Neural crest cell (in vitro differentiated cells): ENCODE measurements around the gene NETO1. TPM values are rescaled to one million over a fixed set of nuclear protein-coding genes. Genes with fewer than 3 reads are reported as not detected.

Experiments used
- DNase-seq: peaks from one replicate; pipeline ENCODE4 v3.0.0; 2021; ENCODE audit warnings: low read depth, mixed read lengths, low spot score
- H3K27ac Mint-ChIP-seq: one replicate; pipeline ENCODE4 v1.8.0; 2021; ENCODE audit warnings: mild to moderate bottlenecking, mixed read lengths; ENCODE audit not compliant: unreplicated experiment
- H3K27me3 Mint-ChIP-seq: 2 replicates; pipeline ENCODE4 v1.8.0; 2021; ENCODE audit warnings: low read depth, mild to moderate bottlenecking, mixed read lengths
- H3K36me3 Mint-ChIP-seq: 2 replicates; pipeline ENCODE4 v1.8.0; 2021; ENCODE audit warnings: low read depth, mild to moderate bottlenecking, mixed read lengths
- H3K4me1 Mint-ChIP-seq: 2 replicates; pipeline ENCODE4 v1.8.0; 2021; ENCODE audit warnings: mixed read lengths
- H3K4me3 Mint-ChIP-seq: one replicate; pipeline ENCODE4 v1.8.0; 2021; ENCODE audit warnings: mild to moderate bottlenecking, mixed read lengths
- H3K9me3 Mint-ChIP-seq: 2 replicates; pipeline ENCODE4 v1.8.0; 2021; ENCODE audit warnings: mixed read lengths
- CTCF ChIP-seq: fragments of 200-600 bp; sonication (generic); conservative IDR thresholded peaks from 2 replicates; pipeline ENCODE4 v1.5.0; 2021; ENCODE audit warnings: antibody characterized with exemption, mild to moderate bottlenecking
- total RNA-seq: library from RNA; stranded (reverse); gene quantifications from 2 replicates; pipeline ENCODE4 v1.2.1, GENCODE V29; 2021

The NETO1 gene
- total RNA-seq, 1 donor from 2014 or later = 6.1 TPM

- Mint-ChIP-seq H3K4me3 (no peak overlapping the region), H3K9me3 (no peaks in the 10 kb centered on the region), H3K36me3 (peaks cover 3% of the 10 kb centered on the region), H3K27me3 (peaks cover 8% of the 10 kb centered on the region), H3K4me1 (no peaks in the 10 kb centered on the region), H3K27ac (no peak overlapping the region)
- DNase-seq = no peak
- no peak for TF ChIP-seq CTCF
These were observed 8.7 kb downstream of the NETO1 start for GRCh38 chr18:72859088-72859487.

GRCh38 chr18:72849671-72850070, 18.1 kb downstream of the NETO1 start:
- Mint-ChIP-seq H3K9me3 (peaks cover 12% of the 10 kb centered on the region), H3K4me1 (peaks cover 26% of the 10 kb centered on the region), H3K4me3 (no peak overlapping the region), H3K27me3 (no peaks in the 10 kb centered on the region), H3K36me3 (peaks cover 13% of the 10 kb centered on the region), H3K27ac (no peak overlapping the region)
- no peak for DNase-seq
- TF ChIP-seq CTCF = no peak

GRCh38 chr18:72848503-72849237, 19.1 kb downstream of the NETO1 start:
- peaks cover 26% of the 10 kb centered on the region for H3K4me1 Mint-ChIP-seq
- TF ChIP-seq CTCF = no peak
- H3K27me3 Mint-ChIP-seq = no peaks in the 10 kb centered on the region
- H3K36me3 Mint-ChIP-seq = peaks cover 13% of the 10 kb centered on the region
- H3K9me3 Mint-ChIP-seq = peaks cover 12% of the 10 kb centered on the region
- no peak overlapping the region for H3K4me3 Mint-ChIP-seq
- no peak overlapping the region for H3K27ac Mint-ChIP-seq
- no peak for DNase-seq

- H3K27me3 Mint-ChIP-seq = no peaks in the 10 kb centered on the region
- no peak overlapping the region for H3K4me3 Mint-ChIP-seq
- TF ChIP-seq CTCF = no peak
- H3K4me1 Mint-ChIP-seq = peaks cover 26% of the 10 kb centered on the region
- no peak overlapping the region for H3K27ac Mint-ChIP-seq
- H3K36me3 Mint-ChIP-seq = peaks cover 13% of the 10 kb centered on the region
- no peak for DNase-seq
- peaks cover 12% of the 10 kb centered on the region for H3K9me3 Mint-ChIP-seq
These were observed 20.0 kb downstream of the NETO1 start for GRCh38 chr18:72847771-72848170.

GRCh38 chr18:72846736-72847533, 20.9 kb downstream of the NETO1 start:
- Mint-ChIP-seq H3K27me3 (no peaks in the 10 kb centered on the region), H3K27ac (no peak overlapping the region), H3K4me3 (no peak overlapping the region), H3K36me3 (peaks cover 11% of the 10 kb centered on the region), H3K4me1 (peaks cover 26% of the 10 kb centered on the region), H3K9me3 (peaks cover 12% of the 10 kb centered on the region)
- DNase-seq = no peak
- TF ChIP-seq CTCF = no peak
